ENCODE data around the gene NOX3.
"Not testable (repeated sequence)": the region's sequence is repeated elsewhere in the genome, so short reads cannot be mapped to it uniquely, and the experiment has no call there.

NOX3 gene

GRCh38 chr6:155455766-155456165 is at the start of gene NOX3:
TSS of gene NOX3 (minus strand) at chr6:155455839. CDS start at chr6:155455800, 39 bp downstream.
- no peak for DNase-seq

GRCh38 chr6:155504848-155505607 is 49.4 kb upstream of the NOX3 start:
- DNase-seq = no peak

GRCh38 chr6:155502393-155502792 is 46.8 kb upstream of the NOX3 start:
- DNase-seq = no peak

GRCh38 chr6:155499574-155499973 is 43.9 kb upstream of the NOX3 start:
- DNase-seq = no peak

GRCh38 chr6:155498370-155498769 is 42.7 kb upstream of the NOX3 start:
- no peak for DNase-seq

GRCh38 chr6:155497273-155497672 is 41.6 kb upstream of the NOX3 start:
- DNase-seq = no peak

GRCh38 chr6:155495011-155495768 is 39.6 kb upstream of the NOX3 start:
- DNase-seq = no peak

- DNase-seq = no peak
Measured at GRCh38 chr6:155493694-155494143, 38.1 kb upstream of the NOX3 start.

- no peak for DNase-seq
Measured at GRCh38 chr6:155493026-155493693, 37.5 kb upstream of the NOX3 start.

- no peak for DNase-seq
Measured at GRCh38 chr6:155492061-155492735, 36.6 kb upstream of the NOX3 start.

- DNase-seq = no peak
Measured at GRCh38 chr6:155491421-155491820, 35.8 kb upstream of the NOX3 start.

- DNase-seq = not testable (repeated sequence)
Measured at GRCh38 chr6:155488197-155488596, 32.6 kb upstream of the NOX3 start.

- no peak for DNase-seq
Measured at GRCh38 chr6:155487371-155488130, 31.9 kb upstream of the NOX3 start.

GRCh38 chr6:155486721-155487294 is 31.2 kb upstream of the NOX3 start:
- DNase-seq = no peak

- no peak for DNase-seq
Measured at GRCh38 chr6:155485756-155486155, 30.1 kb upstream of the NOX3 start.

- no peak for DNase-seq
Measured at GRCh38 chr6:155483858-155484257, 28.2 kb upstream of the NOX3 start.

GRCh38 chr6:155481215-155481614 is 25.6 kb upstream of the NOX3 start:
- no peak for DNase-seq

- no peak for DNase-seq
Measured at GRCh38 chr6:155473741-155474140, 18.1 kb upstream of the NOX3 start.

GRCh38 chr6:155472886-155473285 is 17.2 kb upstream of the NOX3 start:
- DNase-seq = no peak

- not testable (repeated sequence) for DNase-seq
Measured at GRCh38 chr6:155470979-155471616, 15.5 kb upstream of the NOX3 start.

GRCh38 chr6:155468543-155468942 is 12.9 kb upstream of the NOX3 start:
- not testable (repeated sequence) for DNase-seq
